A549 (cell line): ENCODE measurements around the gene ULK4. TPM values are rescaled to one million over a fixed set of nuclear protein-coding genes. Genes with fewer than 3 reads are reported as not detected.

ENCODE experiments used
- ATAC-seq, 2 experiments: fragments of 200-7000 bp in 1 of 2; fragments of >200 bp in 1 of 2; cut with Nextera tagmentation in 1 of 2; cut with Tn5 transposase in 1 of 2; 3 replicates each; pipeline versions ENCODE4 v1.8.0 to v1.9.1; 2018 to 2020; ENCODE audit warnings: mild to moderate bottlenecking in 1 of 2, moderate library complexity in 1 of 2
- CTCF ChIA-PET: fragments of 300-600 bp; sonication (Branson Sonifier 250); formaldehyde crosslinking; extraction: SDS; loops from one replicate; lab custom pipeline; 2021; ENCODE audit warnings: antibody characterized with exemption, inconsistent platforms; lab: Yijun Ruan, JAX
- POLR2A ChIA-PET: fragments of 350-600 bp; formaldehyde crosslinking; extraction: SDS; loops from one replicate; lab custom pipeline; 2021; ENCODE audit warnings: antibody characterized with exemption, inconsistent platforms; lab: Yijun Ruan, JAX
- DNase-seq, 2 experiments: peaks; one replicate each; pipeline versions ENCODE4 v3.0.0 to v3.0.0-alpha.2; 2011 to 2016; ENCODE audit warnings: low read depth in 1 of 2, low spot score in 1 of 2
- FAIRE-seq: peaks from 2 replicates; lab custom pipeline; 2011; peaks lifted over from hg19 to GRCh38; lab: Jason Lieb, UNC
- H3K27ac ChIP-seq, 2 experiments: fragments of >200 bp; sonication (Bioruptor Twin); formaldehyde crosslinking; 3 replicates each; pipeline ENCODE4 v1.5.1; 2016 to 2017
- H3K4me1 ChIP-seq: fragments of >200 bp; sonication (Bioruptor Twin); formaldehyde crosslinking; 3 replicates; pipeline ENCODE4 v1.6.1; 2016
- H3K4me2 ChIP-seq: fragments of >200 bp; sonication (Bioruptor Twin); formaldehyde crosslinking; 3 replicates; pipeline ENCODE4 v1.6.1; 2016
- H3K4me3 ChIP-seq: fragments of >200 bp; sonication (Bioruptor Twin); formaldehyde crosslinking; 3 replicates; pipeline ENCODE4 v1.5.1; 2016
- H3K9me3 ChIP-seq: fragments of >200 bp; sonication (Bioruptor Twin); formaldehyde crosslinking; 3 replicates; pipeline ENCODE4 v1.6.1; 2016
- CBX8 ChIP-seq: fragments of 200-600 bp; sonication (generic); IDR thresholded peaks from 2 replicates; pipeline ENCODE4 v1.6.1; 2016
- CEBPB ChIP-seq, 2 experiments: fragments of >200 bp in 1 of 2; sonication (Bioruptor Twin) in 1 of 2; formaldehyde crosslinking in 1 of 2; IDR thresholded peaks; 2 replicates each; pipeline ENCODE4 v1.6.1; 2012 to 2016
- EP300 ChIP-seq, 2 experiments: fragments of >200 bp; sonication (Bioruptor Twin); formaldehyde crosslinking; IDR thresholded peaks; 2 replicates in 1 of 2; 3 replicates in 1 of 2; pipeline ENCODE4 v1.6.1; 2016 to 2017
- ESRRA ChIP-seq: fragments of 150-350 bp; IDR thresholded peaks from 2 replicates; pipeline ENCODE4 v1.6.1; 2014; ENCODE audit warnings: mild to moderate bottlenecking, low read length, borderline replicate concordance
- FOSB ChIP-seq: fragments of 250-450 bp; sonication (Bioruptor Pico); IDR thresholded peaks from 2 replicates; pipeline ENCODE4 v1.5.0; 2020; ENCODE audit warnings: mild to moderate bottlenecking, moderate library complexity
- FOXS1 ChIP-seq: fragments of 250-450 bp; sonication (Bioruptor Pico); IDR thresholded peaks from 2 replicates; pipeline ENCODE4 v1.5.0; 2020; ENCODE audit warnings: mild to moderate bottlenecking, moderate library complexity
- GATA3 ChIP-seq: IDR thresholded peaks from 2 replicates; pipeline ENCODE4 v1.6.1; 2012; ENCODE audit warnings: borderline replicate concordance
- HEYL ChIP-seq: fragments of 250-450 bp; sonication (Bioruptor Pico); IDR thresholded peaks from 2 replicates; pipeline ENCODE4 v1.8.0; 2021; ENCODE audit warnings: mild to moderate bottlenecking, moderate library complexity
- HOXA7 ChIP-seq: fragments of 250-450 bp; sonication (Bioruptor Pico); IDR thresholded peaks from 2 replicates; pipeline ENCODE4 v1.5.0; 2020; ENCODE audit warnings: mild to moderate bottlenecking, moderate library complexity
- HOXB13 ChIP-seq: fragments of 250-450 bp; sonication (Bioruptor Pico); IDR thresholded peaks from 2 replicates; pipeline ENCODE4 v1.5.0; 2020; ENCODE audit warnings: low read depth, mild to moderate bottlenecking, moderate library complexity
- HOXB5 ChIP-seq: fragments of 250-450 bp; sonication (Bioruptor Pico); IDR thresholded peaks from 2 replicates; pipeline ENCODE4 v1.5.0; 2020; ENCODE audit warnings: mild to moderate bottlenecking, moderate library complexity
- JUN ChIP-seq, 2 experiments: fragments of >200 bp; sonication (Bioruptor Twin); formaldehyde crosslinking; IDR thresholded peaks; 2 replicates in 1 of 2; 3 replicates in 1 of 2; pipeline ENCODE4 v1.6.1; 2016 to 2017
- MAFK ChIP-seq: fragments of 450-650 bp; IDR thresholded peaks from 2 replicates; pipeline ENCODE4 v1.6.1; 2014; ENCODE audit not compliant: partially characterized antibody
- MAZ ChIP-seq: fragments of 150-350 bp; IDR thresholded peaks from 2 replicates; pipeline ENCODE4 v1.6.1; 2014; ENCODE audit warnings: antibody characterized with exemption, low read depth, low read length, borderline replicate concordance
- NFE2L2 ChIP-seq: fragments of 150-350 bp; conservative IDR thresholded peaks from 2 replicates; pipeline ENCODE4 v1.6.1; 2014; ENCODE audit warnings: low read length
- PHF8 ChIP-seq: fragments of 200-600 bp; sonication (generic); IDR thresholded peaks from 2 replicates; pipeline ENCODE4 v1.6.1; 2016; ENCODE audit warnings: low read depth, mild to moderate bottlenecking, antibody characterized with exemption, moderate library complexity, borderline replicate concordance
- POLR2AphosphoS2 ChIP-seq: conservative IDR thresholded peaks from 2 replicates; pipeline ENCODE4 v1.6.1; 2012; ENCODE audit warnings: low read length, improper control_type of control experiment, inconsistent platforms
- RARB ChIP-seq: fragments of 250-450 bp; sonication (Bioruptor Pico); IDR thresholded peaks from 2 replicates; pipeline ENCODE4 v1.8.0; 2021; ENCODE audit warnings: mild to moderate bottlenecking, moderate library complexity
- RCOR1 ChIP-seq: fragments of 150-350 bp; IDR thresholded peaks from 2 replicates; pipeline ENCODE4 v1.6.1; 2014; ENCODE audit warnings: antibody characterized with exemption, low read length, low read depth
- RFX5 ChIP-seq: fragments of 450-650 bp; IDR thresholded peaks from 2 replicates; pipeline ENCODE4 v1.7.1; 2014; ENCODE audit warnings: antibody characterized with exemption, mild to moderate bottlenecking, moderate library complexity
- SMC3 ChIP-seq: fragments of >200 bp; sonication (Bioruptor Twin); formaldehyde crosslinking; IDR thresholded peaks from 3 replicates; pipeline ENCODE4 v1.6.1; 2018; ENCODE audit warnings: inconsistent platforms
- SREBF2 ChIP-seq: fragments of 450-650 bp; IDR thresholded peaks from 2 replicates; pipeline ENCODE4 v1.6.1; 2014; ENCODE audit warnings: mild to moderate bottlenecking, moderate library complexity
- WGBS: methylation state at CpG from one replicate; pipeline ENCODE4 v1.1.6; 2017; ENCODE audit errors: missing lambda C conversion rate; 5-methylcytosine and 5-hydroxymethylcytosine counted together
- polyA plus RNA-seq, 4 experiments: library from polyadenylated mRNA; depleted of rRNA in 3 of 4; stranded (reverse); fragments of >200 nt; fragmentation: RNase III in 1 of 4; extraction: RNeasy Plus Mini Kit Qiagen cat#74134 plus additional on column Dnase treatment in 1 of 4; gene quantifications; 2 replicates in 3 of 4; 3 replicates in 1 of 4; pipeline ENCODE4 v1.2.3, GENCODE V29; 2011 to 2017
- TF ChIP-seq, protein P1 (sequence below): fragments of 450-650 bp; IDR thresholded peaks from 2 replicates; pipeline ENCODE4 v1.6.1; 2014; ENCODE audit warnings: antibody characterized with exemption
- TF ChIP-seq, protein P2 (sequence below): fragments of >200 bp; sonication (Bioruptor Twin); formaldehyde crosslinking; IDR thresholded peaks from 3 replicates; pipeline ENCODE4 v1.5.1; 2016
- TF ChIP-seq, protein P3 (sequence below): fragments of 250-450 bp; sonication (Bioruptor Pico); IDR thresholded peaks from 2 replicates; pipeline ENCODE4 v1.5.0; 2020; ENCODE audit warnings: low read depth, mild to moderate bottlenecking, moderate library complexity
- TF ChIP-seq, protein P4 (sequence below): fragments of 150-350 bp; IDR thresholded peaks from 2 replicates; pipeline ENCODE4 v1.6.1; 2014; ENCODE audit warnings: low read depth, mild to moderate bottlenecking, low read length
- TF ChIP-seq, protein P5 (sequence below): IDR thresholded peaks from 2 replicates; pipeline ENCODE4 v1.6.1; 2012
- TF ChIP-seq, protein P6 (sequence below): IDR thresholded peaks from 2 replicates; pipeline ENCODE4 v1.6.1; 2012; ENCODE audit warnings: low read depth, borderline replicate concordance
- TF ChIP-seq, protein P7 (sequence below): fragments of >200 bp; sonication (Bioruptor Twin); formaldehyde crosslinking; IDR thresholded peaks from 3 replicates; pipeline ENCODE4 v1.6.1; 2016

ULK4 gene
- polyA plus RNA-seq, 2 of the 4 experiments (the other 2 are of a cell fraction), result 4.9 to 7.7 TPM

DNA sequence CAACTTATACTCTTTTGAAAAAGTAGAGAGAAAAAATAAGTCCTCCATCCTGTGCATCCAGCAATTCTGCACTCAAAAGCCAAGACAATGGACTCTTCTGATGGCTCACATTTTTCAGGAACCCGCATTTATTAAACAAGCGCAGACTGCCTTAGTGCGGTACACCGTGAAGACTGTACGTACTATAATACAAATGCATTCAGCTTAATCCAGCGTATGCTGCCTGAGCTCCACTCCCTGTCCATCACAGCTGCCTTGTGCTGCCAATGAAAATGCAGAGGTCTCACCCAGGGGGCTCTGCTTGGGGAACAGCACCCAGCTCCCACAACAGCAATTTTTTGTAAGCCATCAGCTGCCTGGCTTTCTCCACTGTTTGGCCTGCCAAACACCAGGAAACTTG lies 350.9 kb downstream of the ULK4 start:
- no peak for ATAC-seq
- no peak overlapping the region for H3K27ac ChIP-seq
- FAIRE-seq, result no peak
- H3K9me3 ChIP-seq, result no peaks in the 10 kb centered on the region
- 92% methylated on average over 6 of the region's 6 CpGs for WGBS
- CTCF ChIA-PET, result no interaction called here
- H3K4me3 ChIP-seq, result no peak overlapping the region
- no peak for TF ChIP-seq HOXB5 (CRISPR knock-in tag)
- no peak for TF ChIP-seq RCOR1
- no peak for TF ChIP-seq RARB (CRISPR knock-in tag)
- TF ChIP-seq, protein P1, sequence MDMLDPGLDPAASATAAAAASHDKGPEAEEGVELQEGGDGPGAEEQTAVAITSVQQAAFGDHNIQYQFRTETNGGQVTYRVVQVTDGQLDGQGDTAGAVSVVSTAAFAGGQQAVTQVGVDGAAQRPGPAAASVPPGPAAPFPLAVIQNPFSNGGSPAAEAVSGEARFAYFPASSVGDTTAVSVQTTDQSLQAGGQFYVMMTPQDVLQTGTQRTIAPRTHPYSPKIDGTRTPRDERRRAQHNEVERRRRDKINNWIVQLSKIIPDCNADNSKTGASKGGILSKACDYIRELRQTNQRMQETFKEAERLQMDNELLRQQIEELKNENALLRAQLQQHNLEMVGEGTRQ, result no peak
- no peak for TF ChIP-seq CBX8
- TF ChIP-seq EP300 (IDR thresholded peaks at IDR 0.05), result no peak
- TF ChIP-seq, protein P2, sequence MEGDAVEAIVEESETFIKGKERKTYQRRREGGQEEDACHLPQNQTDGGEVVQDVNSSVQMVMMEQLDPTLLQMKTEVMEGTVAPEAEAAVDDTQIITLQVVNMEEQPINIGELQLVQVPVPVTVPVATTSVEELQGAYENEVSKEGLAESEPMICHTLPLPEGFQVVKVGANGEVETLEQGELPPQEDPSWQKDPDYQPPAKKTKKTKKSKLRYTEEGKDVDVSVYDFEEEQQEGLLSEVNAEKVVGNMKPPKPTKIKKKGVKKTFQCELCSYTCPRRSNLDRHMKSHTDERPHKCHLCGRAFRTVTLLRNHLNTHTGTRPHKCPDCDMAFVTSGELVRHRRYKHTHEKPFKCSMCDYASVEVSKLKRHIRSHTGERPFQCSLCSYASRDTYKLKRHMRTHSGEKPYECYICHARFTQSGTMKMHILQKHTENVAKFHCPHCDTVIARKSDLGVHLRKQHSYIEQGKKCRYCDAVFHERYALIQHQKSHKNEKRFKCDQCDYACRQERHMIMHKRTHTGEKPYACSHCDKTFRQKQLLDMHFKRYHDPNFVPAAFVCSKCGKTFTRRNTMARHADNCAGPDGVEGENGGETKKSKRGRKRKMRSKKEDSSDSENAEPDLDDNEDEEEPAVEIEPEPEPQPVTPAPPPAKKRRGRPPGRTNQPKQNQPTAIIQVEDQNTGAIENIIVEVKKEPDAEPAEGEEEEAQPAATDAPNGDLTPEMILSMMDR, result no peak
- TF ChIP-seq JUN (IDR thresholded peaks at IDR 0.05), result no peak
- no peak for TF ChIP-seq FOSB (CRISPR knock-in tag)
- H3K4me1 ChIP-seq, result no peaks in the 10 kb centered on the region
- no peak overlapping the region for H3K4me2 ChIP-seq
- no peak for DNase-seq
- POLR2A ChIA-PET, result no interaction called here

DNA sequence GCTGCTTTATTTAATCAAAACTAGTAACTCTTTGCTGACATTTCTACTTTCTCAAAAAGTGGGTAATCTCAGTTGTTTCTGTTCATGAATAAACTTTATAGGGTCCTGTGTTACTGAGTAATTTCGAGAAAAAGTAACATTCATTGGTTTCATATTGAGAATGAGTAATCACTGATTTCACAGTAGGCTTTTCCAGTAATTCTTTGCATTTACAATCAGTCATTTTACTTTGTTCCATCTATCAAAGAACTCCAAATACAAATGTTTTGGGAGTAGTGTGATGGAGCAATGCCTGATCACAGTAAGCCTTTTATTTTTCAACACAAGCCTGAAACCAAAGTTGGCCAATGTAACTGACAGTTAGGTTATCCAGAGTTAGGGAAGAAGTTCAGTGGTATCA lies 353.6 kb downstream of the ULK4 start:
- no peaks in the 10 kb centered on the region for H3K9me3 ChIP-seq
- WGBS, result 6% methylated on average over 1 of the region's 1 CpG
- H3K4me3 ChIP-seq, result no peak overlapping the region
- ATAC-seq (no peak), FAIRE-seq (no peak), DNase-seq (no peak)
- no peaks in the 10 kb centered on the region for H3K4me1 ChIP-seq
- ChIA-PET CTCF (no interaction called here), POLR2A (no interaction called here)
- no peak overlapping the region for H3K27ac ChIP-seq
- TF ChIP-seq, protein P3, sequence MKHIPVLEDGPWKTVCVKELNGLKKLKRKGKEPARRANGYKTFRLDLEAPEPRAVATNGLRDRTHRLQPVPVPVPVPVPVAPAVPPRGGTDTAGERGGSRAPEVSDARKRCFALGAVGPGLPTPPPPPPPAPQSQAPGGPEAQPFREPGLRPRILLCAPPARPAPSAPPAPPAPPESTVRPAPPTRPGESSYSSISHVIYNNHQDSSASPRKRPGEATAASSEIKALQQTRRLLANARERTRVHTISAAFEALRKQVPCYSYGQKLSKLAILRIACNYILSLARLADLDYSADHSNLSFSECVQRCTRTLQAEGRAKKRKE (CRISPR knock-in tag), result no peak
- TF ChIP-seq SREBF2 (no peak), MAZ (no peak), MAFK (no peak), EP300 (IDR thresholded peaks at IDR 0.05) (no peak), PHF8 (no peak), HOXB13 (CRISPR knock-in tag) (no peak), CBX8 (no peak)
- TF ChIP-seq, protein P4, sequence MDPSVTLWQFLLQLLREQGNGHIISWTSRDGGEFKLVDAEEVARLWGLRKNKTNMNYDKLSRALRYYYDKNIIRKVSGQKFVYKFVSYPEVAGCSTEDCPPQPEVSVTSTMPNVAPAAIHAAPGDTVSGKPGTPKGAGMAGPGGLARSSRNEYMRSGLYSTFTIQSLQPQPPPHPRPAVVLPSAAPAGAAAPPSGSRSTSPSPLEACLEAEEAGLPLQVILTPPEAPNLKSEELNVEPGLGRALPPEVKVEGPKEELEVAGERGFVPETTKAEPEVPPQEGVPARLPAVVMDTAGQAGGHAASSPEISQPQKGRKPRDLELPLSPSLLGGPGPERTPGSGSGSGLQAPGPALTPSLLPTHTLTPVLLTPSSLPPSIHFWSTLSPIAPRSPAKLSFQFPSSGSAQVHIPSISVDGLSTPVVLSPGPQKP, result no peak
- TF ChIP-seq, protein P5, sequence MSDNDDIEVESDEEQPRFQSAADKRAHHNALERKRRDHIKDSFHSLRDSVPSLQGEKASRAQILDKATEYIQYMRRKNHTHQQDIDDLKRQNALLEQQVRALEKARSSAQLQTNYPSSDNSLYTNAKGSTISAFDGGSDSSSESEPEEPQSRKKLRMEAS, result no peak
- H3K4me2 ChIP-seq, result no peak overlapping the region

DNA sequence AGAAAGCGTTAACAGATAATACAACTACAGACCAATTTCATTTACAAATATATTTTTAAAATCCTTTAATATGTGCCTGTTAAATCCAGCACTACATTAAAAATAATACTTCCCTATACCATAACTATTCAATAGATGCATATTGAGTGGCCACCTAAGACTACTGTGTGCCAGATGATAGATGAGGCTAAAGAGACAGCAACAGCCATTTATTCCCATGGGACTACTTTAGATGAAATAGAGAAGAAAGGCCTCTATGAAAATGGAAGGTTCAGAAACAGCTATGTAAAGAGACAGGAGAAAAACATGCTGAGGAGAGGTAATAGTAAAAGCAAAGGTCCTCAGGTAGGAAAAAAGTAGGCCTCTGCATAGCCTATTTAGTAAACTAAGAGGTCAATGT lies 358.1 kb downstream of the ULK4 start:
- Histone ChIP-seq H3K4me2 (no peak overlapping the region), H3K4me1 (no peaks in the 10 kb centered on the region), H3K9me3 (no peaks in the 10 kb centered on the region), H3K4me3 (no peak overlapping the region), H3K27ac (no peak overlapping the region)
- 100% methylated on average over 1 of the region's 1 CpG for WGBS
- ChIA-PET CTCF (no interaction called here), POLR2A (no interaction called here)
- DNase-seq, result no peak
- ATAC-seq, result no peak
- no peak for FAIRE-seq
- TF ChIP-seq ESRRA (no peak), CEBPB (IDR thresholded peaks at IDR 0.05) (no peak), NFE2L2 (no peak), SMC3 (no peak), HEYL (CRISPR knock-in tag) (no peak), HOXB13 (CRISPR knock-in tag) (no peak), SREBF2 (no peak), PHF8 (no peak), FOXS1 (CRISPR knock-in tag) (no peak), GATA3 (no peak), MAZ (no peak), POLR2AphosphoS2 (no peak), RFX5 (no peak), HOXA7 (CRISPR knock-in tag) (no peak)
- TF ChIP-seq, protein P6, sequence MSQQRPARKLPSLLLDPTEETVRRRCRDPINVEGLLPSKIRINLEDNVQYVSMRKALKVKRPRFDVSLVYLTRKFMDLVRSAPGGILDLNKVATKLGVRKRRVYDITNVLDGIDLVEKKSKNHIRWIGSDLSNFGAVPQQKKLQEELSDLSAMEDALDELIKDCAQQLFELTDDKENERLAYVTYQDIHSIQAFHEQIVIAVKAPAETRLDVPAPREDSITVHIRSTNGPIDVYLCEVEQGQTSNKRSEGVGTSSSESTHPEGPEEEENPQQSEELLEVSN, result no peak
- TF ChIP-seq, protein P7, sequence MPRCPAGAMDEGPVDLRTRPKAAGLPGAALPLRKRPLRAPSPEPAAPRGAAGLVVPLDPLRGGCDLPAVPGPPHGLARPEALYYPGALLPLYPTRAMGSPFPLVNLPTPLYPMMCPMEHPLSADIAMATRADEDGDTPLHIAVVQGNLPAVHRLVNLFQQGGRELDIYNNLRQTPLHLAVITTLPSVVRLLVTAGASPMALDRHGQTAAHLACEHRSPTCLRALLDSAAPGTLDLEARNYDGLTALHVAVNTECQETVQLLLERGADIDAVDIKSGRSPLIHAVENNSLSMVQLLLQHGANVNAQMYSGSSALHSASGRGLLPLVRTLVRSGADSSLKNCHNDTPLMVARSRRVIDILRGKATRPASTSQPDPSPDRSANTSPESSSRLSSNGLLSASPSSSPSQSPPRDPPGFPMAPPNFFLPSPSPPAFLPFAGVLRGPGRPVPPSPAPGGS, result no peak
- TF ChIP-seq, protein P5, result no peak
